Ectodermal cell (in vitro differentiated cells): ENCODE data around the gene FAF1.
"Not testable (repeated sequence)": the region's sequence is repeated elsewhere in the genome, so short reads cannot be mapped to it uniquely, and the experiment has no call there.

ENCODE experiments used
- H3K27ac ChIP-seq: 2 replicates; pipeline ENCODE4 v1.7.0; 2013; ENCODE audit warnings: mild to moderate bottlenecking, low read depth, low read length; ENCODE audit not compliant: insufficient read depth, poor library complexity, severe bottlenecking
- H3K27me3 ChIP-seq: 2 replicates; pipeline ENCODE4 v1.7.0; 2013; ENCODE audit warnings: mild to moderate bottlenecking, low read length; ENCODE audit not compliant: insufficient read depth, control insufficient read depth, poor library complexity, severe bottlenecking
- H3K36me3 ChIP-seq: one replicate; pipeline ENCODE4 v1.7.0; 2013; ENCODE audit warnings: low read length; ENCODE audit not compliant: control insufficient read depth, insufficient read depth
- H3K4me1 ChIP-seq: one replicate; pipeline ENCODE4 v1.7.0; 2013; ENCODE audit warnings: low read length; ENCODE audit not compliant: control insufficient read depth, insufficient read depth
- H3K4me3 ChIP-seq: 2 replicates; pipeline ENCODE4 v1.7.0; 2013; ENCODE audit warnings: low read depth, low read length, control low read depth; ENCODE audit not compliant: insufficient read depth
- H3K9me3 ChIP-seq: 2 replicates; pipeline ENCODE4 v1.7.0; 2013; ENCODE audit warnings: mild to moderate bottlenecking, low read length, moderate library complexity; ENCODE audit not compliant: control insufficient read depth
- WGBS, 2 experiments: methylation state at CpG; one replicate each; pipeline ENCODE4 v1.1.7; 2013; ENCODE audit warnings: missing lambda C conversion rate in 2 of 2; 5-methylcytosine and 5-hydroxymethylcytosine counted together

FAF1 gene

GRCh38 chr1:50747394-50747793 is 212.7 kb downstream of the FAF1 start:
- Histone ChIP-seq H3K4me1 (no peaks in the 10 kb centered on the region), H3K9me3 (no peaks in the 10 kb centered on the region), H3K36me3 (no peaks in the 10 kb centered on the region), H3K4me3 (no peak overlapping the region), H3K27me3 (no peaks in the 10 kb centered on the region), H3K27ac (no peak overlapping the region)
- 85 to 90% methylated on average over 1 of the region's 1 CpG for WGBS, 2 experiments

GRCh38 chr1:50742523-50742922 is 217.5 kb downstream of the FAF1 start:
- WGBS, 2 experiments: 92 to 96% methylated on average over 3 of the region's 3 CpGs

GRCh38 chr1:50739125-50739524 is 220.9 kb downstream of the FAF1 start:
- H3K36me3 ChIP-seq: no peaks in the 10 kb centered on the region
- H3K27me3 ChIP-seq: no peaks in the 10 kb centered on the region
- H3K27ac ChIP-seq: no peak overlapping the region
- no CpG with 5 or more reads among the region's 3 CpGs for WGBS, 2 experiments
- H3K4me1 ChIP-seq: no peaks in the 10 kb centered on the region
- H3K4me3 ChIP-seq: no peak overlapping the region
- no peaks in the 10 kb centered on the region for H3K9me3 ChIP-seq

More at GRCh38 chr1:50742523-50742922, 217.5 kb downstream of the FAF1 start:
- Histone ChIP-seq H3K27me3 (no peaks in the 10 kb centered on the region), H3K4me3 (no peak overlapping the region), H3K9me3 (no peaks in the 10 kb centered on the region), H3K4me1 (no peaks in the 10 kb centered on the region), H3K36me3 (no peaks in the 10 kb centered on the region), H3K27ac (no peak overlapping the region)

GRCh38 chr1:50735443-50735842 is 224.6 kb downstream of the FAF1 start:
- H3K9me3 ChIP-seq: no peaks in the 10 kb centered on the region
- no peaks in the 10 kb centered on the region for H3K27me3 ChIP-seq
- no peaks in the 10 kb centered on the region for H3K4me1 ChIP-seq
- 63 to 97% methylated on average over 1 to 2 of the region's 2 CpGs for WGBS, 2 experiments
- no peak overlapping the region for H3K27ac ChIP-seq
- no peaks in the 10 kb centered on the region for H3K36me3 ChIP-seq
- H3K4me3 ChIP-seq: no peak overlapping the region

- 95% methylated on average over 4 of the region's 4 CpGs for WGBS, 2 experiments
Measured at GRCh38 chr1:50727578-50727977, 232.5 kb downstream of the FAF1 start.

GRCh38 chr1:50724626-50725286 is 235.3 kb downstream of the FAF1 start:
- Histone ChIP-seq H3K27ac (no peak overlapping the region), H3K36me3 (no peaks in the 10 kb centered on the region), H3K9me3 (no peaks in the 10 kb centered on the region), H3K4me3 (no peak overlapping the region), H3K4me1 (no peaks in the 10 kb centered on the region), H3K27me3 (no peaks in the 10 kb centered on the region)
- 93 to 97% methylated on average over 4 of the region's 4 CpGs for WGBS, 2 experiments

More at GRCh38 chr1:50727578-50727977, 232.5 kb downstream of the FAF1 start:
- H3K4me1 ChIP-seq, H3K36me3 ChIP-seq, H3K9me3 ChIP-seq, H3K27ac ChIP-seq, H3K4me3 ChIP-seq, H3K27me3 ChIP-seq: not testable (repeated sequence)

GRCh38 chr1:50720457-50721053 is 239.5 kb downstream of the FAF1 start:
- H3K27ac ChIP-seq: peak overlapping the region; percentile 26
- no peaks in the 10 kb centered on the region for H3K27me3 ChIP-seq
- no peak overlapping the region for H3K4me3 ChIP-seq
- no peaks in the 10 kb centered on the region for H3K36me3 ChIP-seq
- no peaks in the 10 kb centered on the region for H3K4me1 ChIP-seq
- 90 to 96% methylated on average over 3 of the region's 4 CpGs for WGBS, 2 experiments
- H3K9me3 ChIP-seq: no peaks in the 10 kb centered on the region

GRCh38 chr1:50719126-50719525 is 240.9 kb downstream of the FAF1 start:
- Histone ChIP-seq H3K4me3 (no peak overlapping the region), H3K27ac (no peak overlapping the region), H3K27me3 (no peaks in the 10 kb centered on the region), H3K36me3 (no peaks in the 10 kb centered on the region), H3K4me1 (no peaks in the 10 kb centered on the region), H3K9me3 (no peaks in the 10 kb centered on the region)
- 80 to 85% methylated on average over 1 of the region's 1 CpG for WGBS, 2 experiments

- WGBS, 2 experiments: 91 to 94% methylated on average over 1 of the region's 1 CpG
- Histone ChIP-seq H3K27ac (no peak overlapping the region), H3K4me1 (no peaks in the 10 kb centered on the region), H3K27me3 (no peaks in the 10 kb centered on the region), H3K4me3 (no peak overlapping the region), H3K36me3 (no peaks in the 10 kb centered on the region), H3K9me3 (no peaks in the 10 kb centered on the region)
Measured at GRCh38 chr1:50717327-50717726, 242.7 kb downstream of the FAF1 start.

- H3K27me3 ChIP-seq, H3K27ac ChIP-seq, H3K4me1 ChIP-seq, H3K9me3 ChIP-seq, H3K4me3 ChIP-seq, H3K36me3 ChIP-seq: not testable (repeated sequence)
- WGBS, 2 experiments: 94 to 97% methylated on average over 7 of the region's 7 CpGs
Measured at GRCh38 chr1:50716455-50716854, 243.6 kb downstream of the FAF1 start.
